ENCODE measurements around the gene SNAI3.
A peak's percentile ranks its signal among the peaks of the same experiment; 100 is the strongest.

SNAI3 gene

GRCh38 chr16:88705801-88706228 lies 19.5 kb upstream of the SNAI3 start:
- H3K4me3 ChIP-seq (ENCODE audit: low read depth, low read length) = peak overlapping the region; percentile 95

- H3K4me3 ChIP-seq (ENCODE audit: low read depth, low read length) = peak overlapping the region; percentile 95
These were observed 18.9 kb upstream of the SNAI3 start for GRCh38 chr16:88705076-88705684.

- H3K4me3 ChIP-seq (ENCODE audit: low read depth, low read length) = no peak overlapping the region
These were observed 17.4 kb upstream of the SNAI3 start for GRCh38 chr16:88703486-88704309.

GRCh38 chr16:88702371-88703210 lies 16.3 kb upstream of the SNAI3 start:
- H3K4me3 ChIP-seq (ENCODE audit: low read depth, low read length) = no peak overlapping the region

GRCh38 chr16:88701581-88702370 lies 15.5 kb upstream of the SNAI3 start:
- H3K4me3 ChIP-seq (ENCODE audit: low read depth, low read length) = no peak overlapping the region

GRCh38 chr16:88700636-88701482 lies 14.6 kb upstream of the SNAI3 start:
- H3K4me3 ChIP-seq (ENCODE audit: low read depth, low read length) = no peak overlapping the region

GRCh38 chr16:88700322-88700635 lies 14.0 kb upstream of the SNAI3 start:
- no peak overlapping the region for H3K4me3 ChIP-seq (ENCODE audit: low read depth, low read length)

- H3K4me3 ChIP-seq (ENCODE audit: low read depth, low read length) = no peak overlapping the region
These were observed 12.9 kb upstream of the SNAI3 start for GRCh38 chr16:88699180-88699579.

GRCh38 chr16:88698646-88699045 lies 12.3 kb upstream of the SNAI3 start:
- H3K4me3 ChIP-seq (ENCODE audit: low read depth, low read length) = no peak overlapping the region

- no peak overlapping the region for H3K4me3 ChIP-seq (ENCODE audit: low read depth, low read length)
These were observed 11.7 kb upstream of the SNAI3 start for GRCh38 chr16:88697831-88698615.

GRCh38 chr16:88697116-88697830 lies 11.0 kb upstream of the SNAI3 start:
- no peak overlapping the region for H3K4me3 ChIP-seq (ENCODE audit: low read depth, low read length)

- no peak overlapping the region for H3K4me3 ChIP-seq (ENCODE audit: low read depth, low read length)
These were observed 10.1 kb upstream of the SNAI3 start for GRCh38 chr16:88696441-88696840.

- H3K4me3 ChIP-seq (ENCODE audit: low read depth, low read length) = no peak overlapping the region
These were observed 9.4 kb upstream of the SNAI3 start for GRCh38 chr16:88695753-88696152.

- no peak overlapping the region for H3K4me3 ChIP-seq (ENCODE audit: low read depth, low read length)
These were observed 8.9 kb upstream of the SNAI3 start for GRCh38 chr16:88695218-88695617.

GRCh38 chr16:88694221-88695087 lies 8.1 kb upstream of the SNAI3 start:
- H3K4me3 ChIP-seq (ENCODE audit: low read depth, low read length) = no peak overlapping the region

- no peak overlapping the region for H3K4me3 ChIP-seq (ENCODE audit: low read depth, low read length)
These were observed 7.3 kb upstream of the SNAI3 start for GRCh38 chr16:88693420-88694177.

GRCh38 chr16:88692861-88693260 lies 6.6 kb upstream of the SNAI3 start:
- H3K4me3 ChIP-seq (ENCODE audit: low read depth, low read length) = no peak overlapping the region

Data from iPS-11a (cell line).